GM19193 (cell line): ENCODE measurements around the gene CNOT1.

Experiments used
- POLR2A ChIP-seq: IDR thresholded peaks from 4 replicates; pipeline ENCODE4 v1.6.1; 2011; ENCODE audit not compliant: insufficient read depth, insufficient read length; ENCODE audit errors: extremely low read depth

Gene CNOT1

DNA sequence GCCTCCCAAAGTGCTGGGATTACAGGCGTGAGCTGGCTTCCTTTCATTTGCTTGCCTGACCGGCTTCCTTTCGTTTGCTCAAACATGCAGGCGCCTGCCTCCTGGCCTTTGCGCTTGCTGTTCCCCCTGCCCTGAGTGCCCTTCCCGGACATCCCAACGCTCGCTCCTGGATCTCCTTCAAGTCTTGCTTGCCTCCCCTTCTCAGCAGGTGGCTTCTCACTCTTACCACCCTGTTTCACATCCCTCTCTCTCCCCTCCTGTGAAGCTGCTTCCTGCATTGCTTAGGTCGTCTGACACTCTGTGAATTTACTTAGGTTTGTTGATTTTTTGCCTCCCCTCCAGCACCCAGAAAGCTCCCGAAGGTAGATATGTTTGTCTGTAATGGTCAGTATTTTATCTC lies 155.3 kb downstream of the CNOT1 start:
- no peak for TF ChIP-seq POLR2A

DNA sequence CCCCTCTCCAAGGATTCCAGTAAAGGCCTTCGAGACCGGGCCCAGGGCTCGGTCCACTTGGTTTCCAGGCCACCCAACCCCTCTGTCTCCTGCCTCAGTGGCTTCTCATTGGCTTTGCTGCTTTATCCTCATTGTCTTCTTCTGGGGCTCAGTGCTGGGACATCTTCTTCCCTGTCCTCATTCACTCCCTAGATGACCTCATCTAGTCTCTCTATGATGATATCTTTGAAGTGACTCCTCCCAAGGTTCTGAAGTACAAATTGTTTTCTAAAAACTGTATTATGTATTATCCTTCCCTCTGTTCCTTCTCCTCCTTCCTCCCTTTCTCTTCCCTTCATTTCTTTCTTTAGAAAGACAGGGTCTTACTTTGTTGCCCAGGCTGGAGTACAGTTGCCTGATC lies 156.8 kb downstream of the CNOT1 start:
- no peak for TF ChIP-seq POLR2A

DNA sequence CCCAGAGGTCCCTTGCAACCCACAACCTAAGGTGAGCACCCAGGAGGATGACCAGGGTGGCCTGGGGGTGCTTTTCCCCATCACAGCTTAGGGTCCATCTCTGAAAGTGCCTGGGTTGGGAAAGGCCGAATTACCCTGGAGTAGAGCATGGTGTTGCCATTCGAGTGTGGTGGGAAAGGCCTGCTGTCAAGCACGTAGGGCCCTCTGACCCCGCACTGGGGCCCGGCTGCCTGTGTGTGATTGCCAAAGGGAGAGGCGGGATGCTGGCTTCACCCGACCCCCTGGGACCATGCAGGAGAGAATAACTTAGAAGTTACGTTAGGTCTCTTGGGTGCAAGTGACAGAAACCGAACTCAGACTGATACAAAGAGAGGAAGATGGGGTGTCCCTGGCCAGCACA lies 157.4 kb downstream of the CNOT1 start:
- TF ChIP-seq POLR2A: no peak

DNA sequence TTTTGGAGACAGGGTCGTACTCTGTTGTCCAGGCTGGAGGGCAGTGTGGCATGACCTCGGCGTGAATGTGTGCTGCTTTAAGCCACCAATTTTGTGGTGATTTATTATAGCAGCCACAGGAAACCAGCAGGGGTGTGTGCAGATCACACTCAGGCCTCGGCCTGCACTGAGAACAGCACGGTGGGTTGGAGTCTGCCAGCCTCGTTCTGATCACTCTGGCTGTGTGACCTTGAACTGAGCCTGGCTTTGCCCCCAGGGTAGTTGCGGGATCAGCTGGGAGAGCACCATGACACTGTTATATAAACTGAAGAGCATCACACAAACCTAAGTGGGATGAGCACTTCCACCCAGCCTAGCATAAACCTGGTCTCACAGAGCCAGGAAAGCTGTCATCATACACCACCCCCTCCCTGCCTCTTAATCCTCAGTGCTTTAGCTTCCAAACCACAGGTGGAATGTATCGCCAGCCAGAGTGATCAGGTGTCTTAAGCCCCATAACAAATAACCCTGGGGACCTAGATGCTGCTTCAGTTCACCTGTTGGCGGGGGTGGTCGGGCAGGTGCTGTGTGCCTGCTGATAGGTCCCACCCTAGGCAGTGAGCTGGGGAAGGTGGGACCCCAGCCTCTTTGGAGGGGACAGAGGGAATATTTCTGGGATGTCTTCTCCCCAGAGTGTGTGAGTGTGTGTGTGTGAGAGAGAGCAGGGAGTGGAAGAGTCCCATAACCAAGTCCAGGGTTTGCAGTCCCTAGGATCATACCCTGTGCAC lies 158.2 kb downstream of the CNOT1 start:
- TF ChIP-seq POLR2A: no peak
